Pancreas (tissue), 10 donors: ENCODE results near the gene YBX1. TPM values are rescaled to one million over a fixed set of nuclear protein-coding genes. Genes with fewer than 3 reads are reported as not detected.
"Not testable (repeated sequence)": the region's sequence is repeated elsewhere in the genome, so short reads cannot be mapped to it uniquely, and the experiment has no call there.

ENCODE experiments used
- ATAC-seq, 4 donors: fragments of 200-7000 bp; cut with Tn5 transposase; one replicate each; pipeline versions ENCODE4 v1.8.0 to v1.9.1; 2020; ENCODE audit warnings: mild to moderate bottlenecking in 4 of 4, moderate library complexity in 4 of 4
- DNase-seq, 6 donors: peaks; one replicate each; pipeline ENCODE4 v3.0.0-alpha.2; 2020
- FAIRE-seq: peaks from 2 replicates; lab custom pipeline; 2012; peaks lifted over from hg19 to GRCh38; lab: Jason Lieb, UNC
- H3K27ac ChIP-seq, 4 donors: fragments of 200-600 bp; sonication (generic); 1 replicate in 3 of 4; 2 replicates in 1 of 4; pipeline versions ENCODE4 v1.5.0 to v1.8.0; 2020
- H3K27me3 ChIP-seq, 4 donors: fragments of 200-600 bp; one replicate each; pipeline ENCODE4 v1.8.0; 2021
- H3K36me3 ChIP-seq, 3 donors: fragments of 200-600 bp; sonication (generic) in 1 of 3; one replicate each; pipeline versions ENCODE4 v1.5.0 to v1.8.0; 2020 to 2021
- H3K4me1 ChIP-seq, 3 donors: fragments of 200-600 bp; one replicate each; pipeline ENCODE4 v1.8.0; 2021
- H3K4me3 ChIP-seq, 4 donors: fragments of 200-600 bp; sonication (generic) in 2 of 4; one replicate each; pipeline versions ENCODE4 v1.5.0 to v1.8.0; 2020 to 2021
- H3K9me3 ChIP-seq, 4 donors: fragments of 200-600 bp; one replicate each; pipeline ENCODE4 v1.8.0; 2021
- CTCF ChIP-seq, 4 donors: fragments of 200-600 bp; sonication (generic) in 3 of 4; IDR thresholded peaks; one replicate each; pipeline versions ENCODE4 v1.5.0 to v1.8.0; 2021; ENCODE audit warnings: antibody characterized with exemption in 4 of 4
- WGBS, 2 donors: extraction: QIAGEN DNeasy Blood & Tissue Kit; methylation state at CpG; one replicate each; pipeline ENCODE4 v1.1.7; 2013; 5-methylcytosine and 5-hydroxymethylcytosine counted together
- intact Hi-C, 3 donors: fragments of 100-400 bp; cut with DNase I; formaldehyde crosslinking; loops; one replicate each; pipeline versions ENCODE4 v1.11.1 to v1.14.2; 2022
- polyA plus RNA-seq, 2 donors: library from polyadenylated mRNA; stranded (reverse); fragments of 200-250 nt; gene quantifications; one replicate each; pipeline ENCODE4 v1.2.3, GENCODE V29; 2013
- total RNA-seq, 6 donors: library from RNA; stranded (reverse); fragmentation: NEBNext Ultra II Directional in 4 of 6; extraction: Animal tissue kit (Norgen Biotek cat#: 25700) in 4 of 6; gene quantifications; one replicate each; pipeline versions ENCODE4 v1.2.1 to v1.2.4, GENCODE V29; 2021 to 2023
- donor health status: healthy with polysubstance abuse.
- donor health status: DM: no; HTN: no; CAD: no; lungs with moderate emphysema.
- donor health status: DM: no; HTN: no; CAD: no.
- donor health status: control.
- donor health status: control.
- donor health status: Bipolar disorder and iron deficiency.
- donor health status: DM: yes; HTN: yes; CAD: no.
- donor health status: DM: no; HTN: no; CAD: no.
- donor health status: DM: no; HTN: no; CAD: no.
- donor health status: DM: yes; HTN: yes; CAD: no.

The YBX1 gene
- total and polyA plus RNA-seq, 8 donors = 97.4 to 240 (median 196) TPM

- ATAC-seq = no peak
- intact Hi-C loops = no loop called here
These were observed 67.8 kb downstream of the YBX1 start for GRCh38 chr1:42750041-42750440.

GRCh38 chr1:42751511-42752070 lies 69.4 kb downstream of the YBX1 start:
- intact Hi-C loops, FAIRE-seq, ATAC-seq, H3K27ac ChIP-seq, DNase-seq, H3K27me3 ChIP-seq, H3K9me3 ChIP-seq, H3K4me3 ChIP-seq, H3K4me1 ChIP-seq: not testable (repeated sequence)
- H3K36me3 ChIP-seq = peaks cover 0 to 30% (median 12%) of the 10 kb centered on the region in 3 donors
- 85 to 93% methylated on average over 8 of the region's 8 CpGs for WGBS, 2 donors

More at GRCh38 chr1:42750041-42750440, 67.8 kb downstream of the YBX1 start:
- WGBS, 2 donors = 88 to 91% methylated on average over 12 of the region's 12 CpGs
- Histone ChIP-seq H3K36me3 (peaks cover 0 to 28% (median 12%) of the 10 kb centered on the region in 3 donors), H3K4me3 (no peak overlapping the region), H3K27me3 (no peaks in the 10 kb centered on the region), H3K27ac (no peak overlapping the region), H3K4me1 (no peaks in the 10 kb centered on the region), H3K9me3 (no peaks in the 10 kb centered on the region)
- TF ChIP-seq CTCF (IDR thresholded peaks at IDR 0.05) = no peak
- FAIRE-seq (no peak), DNase-seq (no peak)

GRCh38 chr1:42752284-42752683 lies 70.1 kb downstream of the YBX1 start:
- Histone ChIP-seq H3K27ac (no peak overlapping the region), H3K9me3 (no peaks in the 10 kb centered on the region), H3K4me1 (no peaks in the 10 kb centered on the region), H3K36me3 (peaks cover 0 to 30% (median 12%) of the 10 kb centered on the region in 3 donors), H3K4me3 (no peak overlapping the region), H3K27me3 (no peaks in the 10 kb centered on the region)
- DNase-seq (no peak), ATAC-seq (no peak), FAIRE-seq (no peak)
- intact Hi-C loops = no loop called here
- 94 to 96% methylated on average over 6 of the region's 6 CpGs for whole genome bisulfite sequencing, 2 donors
- TF ChIP-seq CTCF (IDR thresholded peaks at IDR 0.05) = no peak

- DNase-seq = no peak
- Histone ChIP-seq H3K27ac (no peak overlapping the region), H3K36me3 (peaks cover 0 to 27% (median 12%) of the 10 kb centered on the region in 3 donors), H3K9me3 (no peaks in the 10 kb centered on the region), H3K27me3 (no peaks in the 10 kb centered on the region), H3K4me3 (no peak overlapping the region), H3K4me1 (no peaks in the 10 kb centered on the region)
- no peak for TF ChIP-seq CTCF (IDR thresholded peaks at IDR 0.05)
- WGBS, 2 donors = 82 to 90% methylated on average over 1 of the region's 1 CpG
- no peak for ATAC-seq
- no peak for FAIRE-seq
- intact Hi-C loops = no loop called here
These were observed 70.9 kb downstream of the YBX1 start for GRCh38 chr1:42753070-42753469.

Other genes starting within 250 kb of the YBX1 start
- gene ZMYND12, start 226.4 kb upstream of the YBX1 start, total RNA-seq = 1 to 10 TPM; 1.0 to 2.8 (median 1.7) TPM
- gene ZMYND12, start 226.4 kb upstream of the YBX1 start, polyA plus RNA-seq = 1 to 10 TPM; 1.1 to 1.7 TPM
- gene PPCS, start 225.9 kb upstream of the YBX1 start, total RNA-seq = 10 to 100 TPM; 25.5 to 40.7 (median 34.4) TPM
- 10 to 100 TPM; 54.9 to 62.3 TPM for gene PPCS, start 225.9 kb upstream of the YBX1 start, polyA plus RNA-seq
- gene CCDC30, start 219.1 kb upstream of the YBX1 start, total RNA-seq = 1 to 10 TPM; 2.0 to 5.6 (median 3.2) TPM
- 1 to 10 TPM; 2.2 to 3.5 TPM for gene CCDC30, start 219.1 kb upstream of the YBX1 start, polyA plus RNA-seq
- gene PPIH, start 24.0 kb upstream of the YBX1 start, total RNA-seq = 10 to 100 TPM in 3 of 6 donors, 1 to 10 TPM in 3; 7.6 to 12.1 (median 9.1) TPM
- 10 to 100 TPM; 13.4 to 22.4 TPM for gene PPIH, start 24.0 kb upstream of the YBX1 start, polyA plus RNA-seq
- not detected for gene CLDN19, start 57.8 kb downstream of the YBX1 start, total RNA-seq
- under 1 TPM in 1 of 2 donors, not detected in 1; 0.04 TPM for gene CLDN19, start 57.8 kb downstream of the YBX1 start, polyA plus RNA-seq
- gene P3H1, start 84.6 kb downstream of the YBX1 start, total RNA-seq = 10 to 100 TPM in 4 of 6 donors, 1 to 10 TPM in 2; 6.8 to 26.2 (median 11.8) TPM
- 10 to 100 TPM; 27.0 to 37.0 TPM for gene P3H1, start 84.6 kb downstream of the YBX1 start, polyA plus RNA-seq
- 1 to 10 TPM; 1.6 to 3.5 (median 2.8) TPM for gene C1orf50, start 84.8 kb downstream of the YBX1 start, total RNA-seq
- 1 to 10 TPM; 2.4 to 2.5 TPM for gene C1orf50, start 84.8 kb downstream of the YBX1 start, polyA plus RNA-seq
- under 1 TPM in 3 of 6 donors, not detected in 3; 0.18 to 0.35 (median 0.23) TPM for gene TMEM269, start 102.6 kb downstream of the YBX1 start, total RNA-seq
- gene TMEM269, start 102.6 kb downstream of the YBX1 start, polyA plus RNA-seq = under 1 TPM in 1 of 2 donors, not detected in 1; 0.04 TPM
- gene ERMAP, start 134.7 kb downstream of the YBX1 start, total RNA-seq = 10 to 100 TPM in 1 of 6 donors, 1 to 10 TPM in 5; 7.0 to 11.2 (median 8.5) TPM
- 1 to 10 TPM; 4.8 to 9.2 TPM for gene ERMAP, start 134.7 kb downstream of the YBX1 start, polyA plus RNA-seq
- gene SVBP, start 135.0 kb downstream of the YBX1 start, total RNA-seq = 1 to 10 TPM; 3.2 to 9.7 (median 5.1) TPM
- gene SVBP, start 135.0 kb downstream of the YBX1 start, polyA plus RNA-seq = 10 to 100 TPM; 12.3 to 25.5 TPM
- 1 to 10 TPM; 2.9 to 6.5 (median 4.4) TPM for gene ZNF691, start 164.2 kb downstream of the YBX1 start, total RNA-seq
- gene ZNF691, start 164.2 kb downstream of the YBX1 start, polyA plus RNA-seq = 10 to 100 TPM in 1 of 2 donors, 1 to 10 TPM in 1; 7.8 to 11.0 TPM